Effector CD8-positive, alpha-beta T cell (primary cell): ENCODE results near the gene DIP2C.
"Not testable (repeated sequence)": the region's sequence is repeated elsewhere in the genome, so short reads cannot be mapped to it uniquely, and the experiment has no call there.

Source experiments
- DNase-seq: peaks from one replicate; lab custom pipeline; 2025; lab: John Stamatoyannopoulos, UW

The DIP2C gene

DNA sequence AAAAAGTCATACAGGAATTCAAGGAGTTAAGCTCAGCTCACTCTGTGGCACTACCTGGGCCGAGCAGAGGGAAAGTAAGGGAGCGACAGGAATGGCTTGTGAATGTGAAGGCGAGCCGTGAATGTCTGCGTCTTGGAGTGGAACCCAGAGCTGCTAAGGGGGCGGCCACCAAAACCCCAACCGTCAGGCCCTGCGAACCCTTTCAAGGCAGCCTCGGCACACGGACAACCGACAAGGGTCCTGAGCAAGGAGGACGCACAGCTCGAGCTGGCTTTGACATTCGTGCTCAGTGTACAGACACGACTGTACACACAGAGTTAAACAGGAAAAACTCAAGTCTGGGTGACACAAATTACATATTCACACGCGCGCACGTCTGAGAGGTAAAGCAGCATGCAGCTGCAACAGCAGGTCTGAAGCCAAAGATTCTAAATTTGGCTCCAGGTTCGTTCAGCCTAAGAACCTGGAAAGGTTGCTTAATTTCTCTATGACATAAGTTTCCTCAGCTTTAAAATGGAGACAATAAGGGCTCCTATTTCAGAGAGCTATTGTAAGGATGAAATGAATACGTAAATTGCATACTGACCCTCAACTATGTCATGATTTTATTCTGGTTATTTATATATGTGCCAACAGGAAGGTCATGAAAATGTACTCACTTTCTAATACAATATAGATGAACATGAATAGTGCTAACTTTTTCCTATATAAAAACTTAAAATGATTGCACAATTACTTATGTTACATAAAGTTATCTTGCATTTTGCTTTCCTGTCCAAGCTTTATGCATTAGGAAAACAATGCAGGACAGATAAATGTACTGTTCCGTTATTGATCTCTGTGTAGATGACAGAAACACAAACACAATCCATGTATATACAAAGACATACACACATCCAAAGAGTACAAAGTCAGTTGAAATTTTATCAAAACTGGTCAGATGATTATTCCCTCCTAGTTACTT is 361.3 kb downstream of the DIP2C start:
- no peak for DNase-seq

DNA sequence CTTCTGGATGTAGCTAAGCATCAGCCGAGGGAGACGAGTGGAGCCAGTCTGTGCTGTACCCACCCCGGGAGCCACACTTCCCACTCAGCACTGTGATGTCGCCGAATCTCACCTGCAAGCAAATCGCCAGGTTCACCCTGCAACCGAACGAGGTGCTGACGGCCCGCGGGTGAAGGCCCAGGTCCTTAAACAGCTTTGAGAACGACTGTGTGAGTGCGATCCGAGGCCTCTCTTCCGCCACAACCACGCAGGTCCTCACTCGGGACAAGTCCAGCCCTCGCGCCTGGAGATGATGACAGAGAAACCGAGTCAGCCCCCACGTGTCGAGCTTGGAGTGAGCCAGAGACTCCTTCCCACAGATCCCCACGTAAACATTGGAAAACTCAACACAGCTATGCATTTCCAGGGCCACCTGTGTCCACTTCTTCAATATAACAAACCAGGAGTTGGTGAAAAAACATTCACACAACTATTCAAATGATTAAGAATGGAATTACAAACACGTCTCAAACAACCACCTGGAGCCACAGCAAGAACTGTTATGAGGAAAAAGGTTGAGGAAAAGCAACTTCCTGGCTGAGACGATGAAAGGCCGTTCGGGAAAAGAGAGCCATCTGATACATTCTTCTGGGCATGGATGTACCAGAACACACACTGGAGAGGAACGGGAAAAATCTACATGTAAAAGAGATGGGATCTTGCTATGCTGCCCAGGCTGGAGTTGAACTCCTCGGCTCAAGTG is 362.4 kb downstream of the DIP2C start:
- DNase-seq = no peak

DNA sequence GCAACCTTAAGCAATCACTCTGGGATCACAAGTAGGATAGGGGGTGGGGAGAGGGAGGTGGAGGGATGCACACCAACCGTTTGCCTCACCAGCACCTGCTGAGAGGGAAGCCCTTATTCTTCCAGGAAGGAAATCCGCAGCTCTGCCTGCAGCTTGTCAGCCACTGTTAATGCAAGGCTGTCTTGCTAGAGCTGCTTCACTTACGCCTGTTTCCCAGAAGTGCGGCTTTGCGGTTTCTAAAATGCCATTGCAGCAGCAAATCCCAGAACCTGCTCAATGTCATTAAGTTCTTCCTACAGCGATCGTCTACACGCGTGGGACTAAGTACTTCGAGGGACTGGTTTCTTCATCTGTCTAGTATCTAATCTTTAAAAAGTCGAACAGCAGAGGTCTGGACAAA is 363.1 kb downstream of the DIP2C start:
- DNase-seq = no peak

DNA sequence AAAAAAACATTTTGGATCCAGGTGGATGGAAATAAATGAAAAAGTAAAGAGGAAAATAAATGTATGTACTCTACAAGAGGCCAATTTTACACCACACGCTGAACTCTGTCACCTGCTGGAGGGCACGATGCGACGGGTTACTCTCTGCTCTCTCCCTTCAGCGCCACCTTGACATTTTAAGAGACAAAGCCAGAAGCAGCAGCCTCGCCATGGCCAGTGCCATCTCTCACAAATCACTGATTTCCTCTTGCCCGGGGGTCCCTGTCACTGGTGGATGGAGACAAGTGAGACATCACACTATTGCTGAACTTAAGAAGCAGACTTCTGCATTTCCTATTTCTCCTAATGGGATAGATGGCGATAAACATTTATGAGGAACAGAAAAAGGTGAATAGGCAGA is 364.2 kb downstream of the DIP2C start:
- DNase-seq = no peak

DNA sequence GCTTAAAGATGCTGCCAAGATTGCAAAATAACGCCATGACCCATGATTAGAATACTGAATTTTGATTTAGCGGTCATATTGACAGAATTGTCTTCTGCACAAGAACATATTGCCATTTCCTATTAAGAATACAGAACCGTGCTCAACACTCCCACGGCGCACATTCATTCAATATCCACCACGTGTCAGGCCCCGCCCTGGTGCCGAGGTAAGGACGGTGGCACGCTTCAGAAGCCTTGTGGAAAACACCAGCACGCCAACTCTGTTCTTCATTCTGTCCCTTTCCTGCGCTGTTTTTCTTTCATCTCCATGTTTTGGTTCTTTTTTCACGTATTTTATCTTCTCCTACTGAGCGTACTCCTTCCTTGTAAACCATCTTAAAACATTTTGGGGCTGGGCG is 364.9 kb downstream of the DIP2C start:
- no peak for DNase-seq

DNA sequence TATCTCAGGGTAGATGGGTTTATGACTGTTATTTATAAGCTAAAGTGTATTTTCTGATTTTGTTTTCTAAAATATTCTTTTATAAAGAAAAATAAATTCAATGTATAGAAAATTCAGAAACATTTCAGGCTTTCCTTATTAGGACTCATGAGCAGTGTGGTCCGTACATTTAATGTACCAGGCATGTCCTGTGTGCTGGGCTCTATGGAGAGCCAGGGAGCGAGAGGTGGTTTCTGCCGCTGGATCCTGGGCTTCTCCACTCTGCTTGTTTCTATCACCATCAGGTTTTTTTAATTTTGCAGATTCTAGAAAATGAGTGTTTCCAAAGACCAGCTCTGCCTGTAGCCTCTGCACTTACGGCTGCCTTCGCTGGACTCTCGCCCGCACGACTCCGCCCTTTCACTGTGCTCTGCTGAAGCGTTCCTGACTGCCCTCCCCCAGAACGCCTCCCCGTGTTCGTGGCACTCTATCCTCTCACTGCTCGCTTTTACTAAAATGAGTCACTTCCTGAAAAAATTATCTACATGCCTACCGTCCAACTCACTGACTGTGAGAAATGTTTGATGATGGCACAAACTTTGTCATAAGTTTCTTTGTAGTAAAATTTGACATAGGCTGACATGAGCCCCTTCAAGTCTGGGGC is 365.7 kb downstream of the DIP2C start:
- no peak for DNase-seq

DNA sequence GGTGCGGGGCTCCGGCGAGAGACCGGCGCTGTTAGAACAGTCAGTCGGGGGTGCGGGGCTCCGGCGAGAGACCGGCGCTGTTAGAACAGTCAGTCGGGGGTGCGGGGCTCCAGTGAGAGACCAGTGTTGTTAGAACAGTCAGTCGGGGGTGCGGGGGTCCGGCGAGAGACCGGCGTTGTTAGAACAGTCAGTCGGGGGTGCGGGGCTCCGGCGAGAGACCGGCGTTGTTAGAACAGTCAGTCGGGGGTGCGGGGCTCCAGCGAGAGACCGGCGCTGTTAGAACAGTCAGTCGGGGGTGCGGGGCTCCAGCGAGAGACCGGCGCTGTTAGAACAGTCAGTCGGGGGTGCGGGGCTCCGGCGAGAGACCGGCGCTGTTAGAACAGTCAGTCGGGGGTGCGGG is 366.4 kb downstream of the DIP2C start:
- DNase-seq = not testable (repeated sequence)

DNA sequence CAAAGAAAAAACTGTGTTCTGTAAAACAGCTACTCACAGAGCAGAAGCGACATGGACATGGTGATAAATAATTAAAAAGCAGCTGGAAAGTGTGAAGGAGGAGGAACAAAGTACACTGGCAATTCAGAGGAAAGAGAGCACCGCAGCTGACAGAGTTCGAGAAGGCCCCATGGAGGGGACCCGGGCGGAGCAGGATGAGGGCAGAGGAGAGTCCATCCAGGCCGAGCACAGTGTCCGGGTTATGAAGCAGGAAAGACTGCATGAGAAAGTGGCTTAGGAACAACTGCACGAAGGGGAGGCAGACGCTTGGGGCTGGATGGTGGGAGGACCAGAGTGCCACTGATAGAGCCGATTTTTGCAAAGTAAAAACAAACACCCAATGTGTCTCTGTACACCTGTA is 368.7 kb downstream of the DIP2C start:
- DNase-seq = no peak

DNA sequence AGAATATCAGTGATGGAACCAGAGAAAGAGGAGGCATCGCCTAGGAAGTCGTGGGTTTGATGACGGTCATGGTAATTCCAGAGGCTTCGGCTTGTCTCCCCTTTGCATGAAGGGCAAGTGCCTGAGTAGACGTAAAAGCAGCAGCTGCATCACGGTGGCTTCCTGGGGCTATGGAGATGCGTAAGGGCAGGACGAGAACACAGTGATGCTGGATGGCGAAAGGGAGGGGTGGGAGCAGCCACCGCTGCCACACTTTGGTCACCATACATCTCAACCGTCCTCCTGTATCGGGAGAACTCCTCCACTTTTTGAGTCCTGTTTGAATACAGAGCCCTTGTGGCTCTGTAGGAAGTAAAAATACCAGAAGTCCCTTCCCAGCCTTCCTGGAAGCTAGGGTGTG is 371.5 kb downstream of the DIP2C start:
- no peak for DNase-seq

DNA sequence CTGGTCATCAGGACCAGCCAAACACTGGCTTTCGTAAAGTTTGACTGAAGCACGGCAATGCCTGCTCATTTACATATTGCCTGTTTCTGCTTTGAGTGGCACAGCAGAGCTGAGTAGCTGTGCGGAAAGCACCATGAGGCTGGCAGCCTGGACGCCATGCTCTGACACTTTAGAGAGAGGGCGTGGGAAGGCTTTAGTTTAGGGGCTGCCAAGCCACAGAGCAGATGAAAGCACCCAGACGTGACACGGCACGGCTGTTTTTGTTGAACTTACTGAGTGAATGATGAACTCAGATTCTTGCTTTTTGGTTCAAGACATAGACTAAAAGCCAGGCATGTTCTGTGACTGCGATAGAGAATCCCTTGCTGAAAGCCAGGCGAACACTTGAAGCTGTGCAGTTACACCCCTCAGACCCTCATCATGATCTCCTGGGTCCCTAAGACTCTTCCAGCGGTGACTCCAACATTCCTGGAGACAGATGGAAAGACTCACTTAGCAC is 372.1 kb downstream of the DIP2C start:
- DNase-seq = no peak

DNA sequence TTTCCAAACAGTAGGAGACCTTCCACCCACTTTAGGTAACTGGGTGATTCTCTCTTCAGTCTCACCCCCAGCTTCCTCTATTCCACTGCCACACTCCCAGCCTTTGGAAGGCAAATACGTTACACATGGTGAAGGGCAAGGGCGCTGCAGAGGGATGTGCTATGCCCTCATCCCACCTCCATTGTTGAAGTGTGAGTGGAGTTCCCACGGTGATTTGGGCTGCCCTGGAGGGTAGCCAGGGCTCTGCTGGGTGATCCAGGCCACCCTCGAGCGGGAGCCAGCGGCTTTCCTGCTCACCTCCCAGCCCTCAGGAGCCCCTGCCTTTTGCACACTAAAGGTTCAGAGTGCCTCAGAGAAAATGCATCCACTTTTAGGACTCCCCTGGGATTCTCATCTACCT is 373.1 kb downstream of the DIP2C start:
- DNase-seq = no peak

DNA sequence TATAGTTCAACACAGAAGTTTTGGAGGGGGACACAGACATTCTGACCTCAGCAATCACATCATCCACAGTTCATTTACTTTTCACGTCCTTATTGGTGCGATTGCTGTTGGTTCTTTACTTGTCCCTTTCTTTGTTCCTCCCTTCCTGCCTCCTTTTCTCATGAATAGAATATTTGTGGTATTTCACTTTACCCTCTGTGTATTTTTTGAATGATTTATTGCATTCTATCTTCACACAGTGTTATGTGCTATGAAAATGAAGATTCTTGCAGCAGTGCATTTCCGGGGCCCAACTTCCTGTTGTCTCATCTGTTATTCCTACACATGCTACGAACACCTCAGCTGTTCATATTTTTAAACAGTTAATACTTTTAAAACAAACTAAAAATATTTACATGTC is 374.6 kb downstream of the DIP2C start:
- DNase-seq = no peak

DNA sequence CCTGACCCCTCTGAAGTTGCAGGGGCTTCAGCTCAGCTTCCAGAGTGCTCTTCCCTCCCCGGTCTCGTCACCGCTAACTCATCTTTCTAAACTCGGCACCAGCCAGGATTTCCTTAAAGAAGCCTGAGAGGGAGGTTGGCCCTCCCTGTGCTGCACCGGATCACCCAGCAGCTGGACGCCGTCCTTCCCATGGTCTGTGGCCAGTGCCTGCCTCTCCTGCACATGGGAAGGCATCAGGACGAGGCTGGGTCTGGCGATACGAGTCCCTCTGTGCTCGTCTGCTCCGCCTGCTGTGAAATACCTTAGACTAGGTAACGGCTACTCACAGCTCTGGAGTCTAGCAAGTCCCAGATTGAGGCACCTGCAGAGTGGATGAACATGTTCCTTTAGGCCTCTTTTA is 375.1 kb downstream of the DIP2C start:
- DNase-seq = no peak

DNA sequence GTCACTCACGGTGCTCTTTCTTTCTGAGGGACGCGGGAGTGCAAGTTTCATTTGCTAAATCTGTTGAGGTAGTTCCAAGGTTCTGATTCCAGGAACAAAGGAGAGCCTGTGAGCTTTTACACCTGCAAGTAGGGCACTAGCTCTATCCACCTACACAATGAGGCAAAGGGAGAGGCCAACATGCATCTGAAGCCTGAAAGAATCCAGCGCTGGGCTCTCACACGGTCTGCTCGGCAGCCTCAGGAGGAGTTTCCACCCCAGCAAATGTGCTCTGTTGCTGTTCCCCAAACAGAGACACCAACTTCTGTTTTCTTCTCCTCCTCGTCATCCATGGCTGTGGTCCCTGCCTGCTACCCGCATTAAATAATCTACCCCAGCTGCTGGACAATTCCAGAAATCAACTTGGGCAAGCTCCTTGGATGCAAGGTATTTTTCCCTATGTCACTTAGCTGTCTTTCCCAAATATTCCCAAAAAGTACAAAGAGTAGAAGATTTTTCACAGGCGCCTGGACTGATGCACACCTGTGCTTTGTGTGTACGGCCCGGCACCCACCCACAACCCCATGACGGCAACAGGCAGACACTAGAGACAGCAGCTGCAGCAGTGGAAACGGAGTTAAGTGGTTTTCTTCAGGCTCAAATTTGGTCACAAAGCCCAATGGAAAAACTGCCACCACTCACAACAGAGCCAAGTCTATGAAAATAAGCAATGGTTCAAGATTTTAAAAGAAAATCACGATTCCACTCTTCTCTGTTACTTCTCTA is 377.4 kb downstream of the DIP2C start:
- DNase-seq = no peak

DNA sequence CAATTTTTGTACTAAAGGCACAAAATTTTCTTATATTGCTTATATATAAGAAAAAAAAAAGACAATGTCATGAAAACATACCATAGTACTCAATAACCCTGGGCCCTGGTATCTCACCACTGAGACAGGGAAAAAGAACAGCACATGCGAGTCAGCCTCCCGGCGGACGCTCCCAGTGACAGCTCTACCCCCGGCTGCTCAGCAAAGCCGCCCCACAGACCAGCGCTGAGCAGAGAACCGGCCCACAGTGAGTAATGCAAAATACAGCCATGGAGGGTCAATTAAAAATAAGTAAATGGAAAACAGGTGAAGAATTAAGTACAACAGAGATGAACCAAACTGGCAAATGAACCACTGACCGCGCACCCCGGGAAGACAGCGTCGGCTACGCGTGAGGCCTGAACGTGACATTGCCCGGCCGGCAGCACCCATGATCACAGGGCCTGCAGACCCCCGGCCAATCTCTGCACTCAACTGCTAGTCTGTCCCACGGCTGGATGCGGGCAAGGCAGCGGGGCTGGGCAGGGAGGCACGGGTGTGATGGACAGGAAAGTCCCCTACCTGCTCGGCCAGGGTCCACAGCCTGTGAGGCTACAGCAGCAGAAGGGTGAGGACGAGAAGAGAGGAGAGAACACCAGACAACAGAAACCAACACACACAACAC is 378.4 kb downstream of the DIP2C start:
- no peak for DNase-seq

DNA sequence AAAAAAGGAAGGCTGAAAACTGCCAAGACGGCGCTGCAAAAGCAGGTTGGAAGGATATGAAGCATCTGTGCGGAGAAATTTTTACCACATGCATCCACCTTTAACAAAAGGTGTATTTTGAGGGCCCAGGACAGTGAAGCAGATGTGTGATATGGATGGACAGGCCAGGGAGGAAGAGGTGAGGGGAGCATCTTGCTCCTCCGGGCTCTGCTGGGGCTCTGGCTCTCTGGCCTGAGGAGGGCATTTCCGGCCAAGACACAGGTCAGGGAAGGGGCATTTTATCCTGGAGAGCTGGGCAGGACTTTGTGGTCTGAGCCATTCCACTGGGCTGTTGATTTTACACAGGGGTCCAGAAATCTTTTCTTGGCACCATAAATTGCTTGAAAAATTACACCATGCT is 379.1 kb downstream of the DIP2C start:
- DNase-seq = no peak

DNA sequence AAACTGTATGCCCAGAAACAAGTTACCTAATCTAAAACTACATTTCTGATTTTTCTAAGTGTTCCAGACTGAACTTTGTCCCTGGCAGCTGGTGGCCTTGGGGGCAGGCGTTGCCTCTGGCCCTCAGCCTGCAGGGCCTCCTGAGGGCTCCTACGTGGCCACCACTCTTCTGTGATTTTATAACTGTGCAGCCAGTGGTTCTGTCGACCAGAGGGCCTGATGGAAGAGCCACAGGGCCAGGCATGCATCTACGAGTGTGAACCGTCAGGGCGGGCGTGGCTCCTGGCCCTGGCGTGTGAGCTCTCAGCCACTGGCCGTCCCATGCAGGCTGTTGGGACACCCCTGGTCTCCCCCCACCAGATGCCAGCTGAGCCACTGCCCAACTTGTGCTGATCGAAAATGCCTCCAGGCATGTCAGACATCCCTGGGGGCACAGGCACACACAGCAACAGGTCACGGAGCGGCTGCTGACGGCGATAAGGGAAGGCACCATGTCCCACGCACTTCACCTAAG is 380.8 kb downstream of the DIP2C start:
- DNase-seq = no peak

DNA sequence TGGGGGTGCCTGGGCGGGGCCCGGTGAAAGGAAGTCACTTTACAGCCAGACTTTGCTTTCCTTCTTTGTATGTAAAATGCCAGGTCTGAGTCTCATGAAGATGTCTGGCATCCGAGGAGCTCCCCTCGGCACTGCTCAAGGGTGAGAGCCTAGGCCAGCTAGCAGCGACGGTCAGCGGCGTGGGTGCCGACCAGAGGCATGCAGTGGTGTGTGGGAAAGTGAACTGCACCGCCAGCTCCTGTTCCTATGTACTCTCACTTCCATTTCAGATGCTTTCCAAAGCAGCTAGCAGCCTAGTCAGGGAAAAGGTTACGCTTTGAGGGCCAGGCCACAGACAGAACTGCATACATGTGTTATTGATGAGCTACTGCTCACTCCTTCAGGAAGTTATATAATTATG is 381.4 kb downstream of the DIP2C start:
- no peak for DNase-seq

DNA sequence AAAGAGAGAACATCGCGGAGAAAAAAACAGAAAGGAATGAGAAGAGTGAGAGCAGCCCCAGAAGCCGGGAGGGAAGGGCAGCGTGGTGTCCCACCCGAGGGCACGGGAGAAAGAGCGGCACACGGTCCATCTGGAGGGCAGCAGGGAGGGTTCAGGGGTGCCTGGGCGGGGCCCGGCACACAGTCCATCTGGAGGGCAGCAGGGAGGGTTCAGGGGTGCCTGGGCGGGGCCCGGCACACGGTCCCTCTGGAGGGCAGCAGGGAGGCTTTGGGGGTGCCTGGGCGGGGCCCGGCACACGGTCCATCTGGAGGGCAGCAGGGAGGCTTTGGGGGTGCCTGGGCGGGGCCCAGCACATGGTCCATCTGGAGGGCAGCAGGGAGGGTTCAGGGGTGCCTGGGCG is 381.8 kb downstream of the DIP2C start:
- no peak for DNase-seq

DNA sequence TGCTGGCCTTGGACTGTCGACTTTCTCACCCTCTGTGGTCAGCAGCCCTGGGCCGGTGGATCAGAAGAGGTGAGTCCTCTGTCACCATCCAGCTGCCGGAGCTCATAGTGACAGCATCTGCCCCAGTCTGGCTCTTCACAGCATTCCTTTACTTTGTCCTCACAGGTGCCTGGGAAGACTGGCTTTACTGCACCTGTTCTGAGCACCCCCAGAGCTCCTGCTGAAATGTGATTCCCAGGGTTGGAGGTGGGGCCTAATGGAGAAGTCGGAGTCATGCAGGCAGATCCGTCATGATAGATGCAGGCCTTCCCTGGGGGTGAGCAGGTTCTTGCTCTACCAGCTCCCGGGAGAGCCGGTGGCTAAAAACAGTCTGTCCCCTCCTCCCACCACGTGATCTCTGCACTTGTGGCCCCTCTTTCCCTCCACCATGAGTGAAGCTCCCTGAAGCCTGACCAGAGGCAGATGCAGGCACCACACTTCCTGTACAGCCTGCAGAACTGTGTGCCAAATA is 382.7 kb downstream of the DIP2C start:
- DNase-seq = no peak
